Cardiac muscle cell (in vitro differentiated cells and primary cell): ENCODE measurements around the gene RIPOR2. TPM values are rescaled to one million over a fixed set of nuclear protein-coding genes. Genes with fewer than 3 reads are reported as not detected.
A peak's percentile ranks its signal among the peaks of the same experiment; 100 is the strongest.
"Not testable (repeated sequence)": the region's sequence is repeated elsewhere in the genome, so short reads cannot be mapped to it uniquely, and the experiment has no call there.

ENCODE experiments used
- DNase-seq, 2 donors: peaks; one replicate each; pipeline versions ENCODE4 v3.0.0 to v3.0.0-alpha.2; 2010 to 2017; ENCODE audit warnings: low read depth in 1 of 2, low spot score in 1 of 2
- H3K27ac ChIP-seq: fragments of 200-600 bp; sonication (generic); 2 replicates; pipeline ENCODE4 v1.5.1; 2016
- H3K27me3 ChIP-seq: fragments of 200-600 bp; sonication (generic); 2 replicates; pipeline ENCODE4 v1.6.0; 2016; ENCODE audit warnings: control low read depth
- H3K36me3 ChIP-seq: fragments of 200-600 bp; sonication (generic); 2 replicates; pipeline ENCODE4 v1.5.1; 2016; ENCODE audit warnings: control low read depth
- H3K4me1 ChIP-seq: fragments of 200-600 bp; sonication (generic); 2 replicates; pipeline ENCODE4 v1.8.1; 2017; ENCODE audit warnings: low read depth, mild to moderate bottlenecking, mixed run types
- H3K4me3 ChIP-seq: fragments of 200-600 bp; sonication (generic); 2 replicates; pipeline ENCODE4 v1.5.1; 2016; ENCODE audit warnings: mild to moderate bottlenecking
- H3K9me3 ChIP-seq: fragments of 200-600 bp; sonication (generic); 2 replicates; pipeline ENCODE4 v1.5.1; 2017; ENCODE audit warnings: low read depth, mild to moderate bottlenecking, control low read depth
- CTCF ChIP-seq: IDR thresholded peaks from 2 replicates; pipeline ENCODE4 v1.5.1; 2012; ENCODE audit warnings: low read depth, mild to moderate bottlenecking, low read length
- polyA plus RNA-seq: library from polyadenylated mRNA; unstranded; fragments of >200 nt; fragmentation: Nextera tagmentation; extraction: Ambion mirVana; gene quantifications from 2 replicates; pipeline ENCODE4 v1.2.1, GENCODE V29; 2016
- total RNA-seq: library from RNA; depleted of rRNA; stranded (reverse); fragments of >200 nt; gene quantifications from 2 replicates; pipeline ENCODE4 v1.2.3, GENCODE V29; 2016

The RIPOR2 gene
- total and polyA plus RNA-seq, 2 experiments from 2014 or later, result 2.2 to 6.9 TPM

- no peak overlapping the region for H3K4me3 ChIP-seq
- peak overlapping the region; percentile 42 for H3K27ac ChIP-seq
- H3K9me3 ChIP-seq, result no peaks in the 10 kb centered on the region
- no peak for TF ChIP-seq CTCF
- DNase-seq, result no peak
- peaks cover under 1% of the 10 kb centered on the region for H3K27me3 ChIP-seq
- no peaks in the 10 kb centered on the region for H3K36me3 ChIP-seq
- peaks cover 20% of the 10 kb centered on the region for H3K4me1 ChIP-seq
Measured at GRCh38 chr6:24918641-24919055, 17.1 kb downstream of the RIPOR2 start.

GRCh38 chr6:24916496-24916895, 19.3 kb downstream of the RIPOR2 start:
- DNase-seq, result no peak
- Histone ChIP-seq H3K4me3 (no peak overlapping the region), H3K4me1 (peaks cover 20% of the 10 kb centered on the region), H3K36me3 (no peaks in the 10 kb centered on the region), H3K27me3 (peaks cover 20% of the 10 kb centered on the region), H3K27ac (no peak overlapping the region), H3K9me3 (no peaks in the 10 kb centered on the region)
- TF ChIP-seq CTCF, result no peak

GRCh38 chr6:24915641-24916040, 20.1 kb downstream of the RIPOR2 start:
- no peak for TF ChIP-seq CTCF
- Histone ChIP-seq H3K4me1 (peaks cover 20% of the 10 kb centered on the region), H3K36me3 (no peaks in the 10 kb centered on the region), H3K27ac (no peak overlapping the region), H3K4me3 (no peak overlapping the region), H3K27me3 (peaks cover 20% of the 10 kb centered on the region), H3K9me3 (no peaks in the 10 kb centered on the region)
- DNase-seq, result no peak

GRCh38 chr6:24914082-24914481, 21.7 kb downstream of the RIPOR2 start:
- not testable (repeated sequence) for DNase-seq, H3K27ac ChIP-seq, H3K4me3 ChIP-seq, H3K4me1 ChIP-seq, H3K9me3 ChIP-seq, H3K36me3 ChIP-seq
- peaks cover 20% of the 10 kb centered on the region for H3K27me3 ChIP-seq

GRCh38 chr6:24911796-24912382, 23.9 kb downstream of the RIPOR2 start:
- no peak overlapping the region for H3K27ac ChIP-seq
- H3K4me3 ChIP-seq, result peak overlapping the region; percentile 66

More at GRCh38 chr6:24911796-24912382, 23.9 kb downstream of the RIPOR2 start:
- DNase-seq, result no peak
- TF ChIP-seq CTCF, result no peak
- H3K4me1 ChIP-seq, result no peaks in the 10 kb centered on the region
- H3K27me3 ChIP-seq, result peaks cover 20% of the 10 kb centered on the region
- no peaks in the 10 kb centered on the region for H3K36me3 ChIP-seq
- no peaks in the 10 kb centered on the region for H3K9me3 ChIP-seq
